Femur (tissue), 1 donor: ENCODE data around the gene TUT4.
A peak's percentile ranks its signal among the peaks of the same experiment; 100 is the strongest.
"Not testable (repeated sequence)": the region's sequence is repeated elsewhere in the genome, so short reads cannot be mapped to it uniquely, and the experiment has no call there.

Experiments
- DNase-seq: peaks from one replicate; pipeline ENCODE4 v3.0.0-alpha.2; 2017

TUT4 gene, protein sequence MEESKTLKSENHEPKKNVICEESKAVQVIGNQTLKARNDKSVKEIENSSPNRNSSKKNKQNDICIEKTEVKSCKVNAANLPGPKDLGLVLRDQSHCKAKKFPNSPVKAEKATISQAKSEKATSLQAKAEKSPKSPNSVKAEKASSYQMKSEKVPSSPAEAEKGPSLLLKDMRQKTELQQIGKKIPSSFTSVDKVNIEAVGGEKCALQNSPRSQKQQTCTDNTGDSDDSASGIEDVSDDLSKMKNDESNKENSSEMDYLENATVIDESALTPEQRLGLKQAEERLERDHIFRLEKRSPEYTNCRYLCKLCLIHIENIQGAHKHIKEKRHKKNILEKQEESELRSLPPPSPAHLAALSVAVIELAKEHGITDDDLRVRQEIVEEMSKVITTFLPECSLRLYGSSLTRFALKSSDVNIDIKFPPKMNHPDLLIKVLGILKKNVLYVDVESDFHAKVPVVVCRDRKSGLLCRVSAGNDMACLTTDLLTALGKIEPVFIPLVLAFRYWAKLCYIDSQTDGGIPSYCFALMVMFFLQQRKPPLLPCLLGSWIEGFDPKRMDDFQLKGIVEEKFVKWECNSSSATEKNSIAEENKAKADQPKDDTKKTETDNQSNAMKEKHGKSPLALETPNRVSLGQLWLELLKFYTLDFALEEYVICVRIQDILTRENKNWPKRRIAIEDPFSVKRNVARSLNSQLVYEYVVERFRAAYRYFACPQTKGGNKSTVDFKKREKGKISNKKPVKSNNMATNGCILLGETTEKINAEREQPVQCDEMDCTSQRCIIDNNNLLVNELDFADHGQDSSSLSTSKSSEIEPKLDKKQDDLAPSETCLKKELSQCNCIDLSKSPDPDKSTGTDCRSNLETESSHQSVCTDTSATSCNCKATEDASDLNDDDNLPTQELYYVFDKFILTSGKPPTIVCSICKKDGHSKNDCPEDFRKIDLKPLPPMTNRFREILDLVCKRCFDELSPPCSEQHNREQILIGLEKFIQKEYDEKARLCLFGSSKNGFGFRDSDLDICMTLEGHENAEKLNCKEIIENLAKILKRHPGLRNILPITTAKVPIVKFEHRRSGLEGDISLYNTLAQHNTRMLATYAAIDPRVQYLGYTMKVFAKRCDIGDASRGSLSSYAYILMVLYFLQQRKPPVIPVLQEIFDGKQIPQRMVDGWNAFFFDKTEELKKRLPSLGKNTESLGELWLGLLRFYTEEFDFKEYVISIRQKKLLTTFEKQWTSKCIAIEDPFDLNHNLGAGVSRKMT (N-terminal part only)

DNA sequence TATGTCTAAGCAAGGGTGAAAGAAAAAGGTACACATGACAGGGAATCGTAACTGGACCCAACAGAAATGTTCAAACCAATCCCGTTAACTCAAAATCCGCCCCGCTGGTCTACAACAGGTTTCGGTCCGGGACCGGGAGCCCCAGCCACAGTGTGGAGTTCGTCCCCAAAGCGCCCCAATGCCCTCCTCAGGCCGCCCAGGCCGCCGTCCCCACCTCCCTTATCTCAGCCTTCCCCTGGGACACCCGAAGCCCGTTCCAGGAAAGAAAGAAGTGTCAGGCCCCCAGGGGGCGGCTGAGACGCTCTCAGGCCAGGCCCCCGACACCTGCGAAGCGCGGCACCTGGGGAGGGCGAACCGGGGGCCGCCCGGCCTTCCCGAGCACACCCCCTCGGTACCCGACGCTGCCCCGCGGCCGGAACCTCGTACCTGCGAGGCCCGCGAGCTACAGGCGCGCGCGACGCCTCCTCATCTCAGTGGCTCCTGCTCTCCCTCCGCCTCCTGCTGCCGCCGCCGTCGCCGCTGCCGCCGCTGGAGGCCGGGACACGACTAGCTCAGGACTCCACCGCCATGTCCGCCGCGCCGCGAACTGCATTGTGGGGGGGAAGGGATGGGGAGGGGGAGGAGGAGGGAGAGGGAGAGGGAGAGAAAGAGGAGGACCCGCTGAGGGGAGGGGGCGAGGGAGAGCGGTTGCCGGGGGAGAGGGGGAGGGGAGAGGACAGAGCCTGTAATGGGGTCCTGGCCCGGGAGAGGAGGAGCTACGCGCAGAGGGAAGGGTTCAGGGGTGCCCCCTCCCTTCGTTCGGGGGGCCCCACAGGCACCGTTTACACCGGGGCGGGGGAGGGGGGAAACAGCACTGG is at the start of gene TUT4:
TUT4 (minus strand) TSS at position 588 of the 857 bp plus-strand sequence. CDS start 26,812 bp downstream, outside the sequence.
- peak; percentile 96 for DNase-seq

DNA sequence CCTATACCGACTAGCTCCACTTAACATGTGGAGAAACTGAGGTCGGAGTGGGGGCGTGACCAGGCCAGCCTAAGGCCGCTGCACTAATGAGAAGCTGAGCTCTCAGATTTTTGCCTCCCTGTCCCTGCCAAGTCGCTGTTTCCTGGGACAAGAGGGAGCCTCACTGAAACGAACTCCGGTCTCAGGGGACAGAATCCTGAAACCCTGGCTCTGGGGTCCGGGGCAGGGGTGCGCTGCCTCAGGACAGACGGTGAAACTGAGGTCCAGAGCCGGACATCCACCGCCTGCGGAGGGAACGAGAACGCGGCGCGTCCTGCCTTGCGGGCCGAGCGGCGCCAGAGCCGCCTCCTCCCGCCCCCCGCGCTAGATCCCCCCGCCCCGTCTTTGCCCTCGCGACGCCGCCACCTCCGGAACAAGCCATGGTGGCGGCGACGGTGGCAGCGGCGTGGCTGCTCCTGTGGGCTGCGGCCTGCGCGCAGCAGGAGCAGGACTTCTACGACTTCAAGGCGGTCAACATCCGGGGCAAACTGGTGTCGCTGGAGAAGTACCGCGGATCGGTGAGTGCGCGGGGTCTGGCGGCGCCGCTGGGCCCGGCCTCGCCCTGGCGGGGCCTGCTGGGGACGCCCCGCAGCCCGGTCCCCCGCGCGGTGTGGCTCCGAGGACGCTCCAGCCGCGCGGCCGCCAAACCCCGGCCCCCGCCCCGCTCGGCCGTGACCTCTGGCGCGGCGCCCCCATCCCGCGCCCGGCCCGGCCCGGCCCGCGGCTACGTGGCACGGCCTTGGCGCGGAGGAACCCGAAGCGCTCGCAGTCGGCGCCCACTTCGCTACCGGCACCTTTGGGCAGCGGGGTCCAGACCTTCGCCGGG is 49.3 kb upstream of the TUT4 start, which contains the start of gene GPX7:
GPX7 (plus strand) TSS at position 381 of the 865 bp plus-strand sequence; CDS start at position 420, 39 bp downstream.
- peak; percentile 64 for DNase-seq

DNA sequence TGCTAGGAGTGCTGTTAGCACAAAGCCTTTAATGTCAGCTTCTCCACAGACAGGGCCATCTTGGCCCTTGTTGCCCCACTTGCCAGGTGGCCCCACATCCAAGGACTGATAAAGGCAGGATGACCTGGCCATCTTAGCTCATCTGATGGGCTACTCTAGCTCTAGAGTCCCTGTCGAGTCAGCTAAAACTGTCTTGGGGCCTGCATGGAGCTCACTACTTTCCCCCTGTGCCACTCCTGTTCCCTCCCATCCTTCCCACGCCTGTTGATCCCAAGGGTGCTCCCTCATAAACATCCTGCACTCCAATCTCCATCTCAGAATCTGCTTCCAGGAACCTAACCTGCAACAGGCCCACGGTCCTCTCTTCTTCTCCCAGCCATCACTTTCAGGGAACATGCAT is 48.6 kb upstream of the TUT4 start:
- no peak for DNase-seq

DNA sequence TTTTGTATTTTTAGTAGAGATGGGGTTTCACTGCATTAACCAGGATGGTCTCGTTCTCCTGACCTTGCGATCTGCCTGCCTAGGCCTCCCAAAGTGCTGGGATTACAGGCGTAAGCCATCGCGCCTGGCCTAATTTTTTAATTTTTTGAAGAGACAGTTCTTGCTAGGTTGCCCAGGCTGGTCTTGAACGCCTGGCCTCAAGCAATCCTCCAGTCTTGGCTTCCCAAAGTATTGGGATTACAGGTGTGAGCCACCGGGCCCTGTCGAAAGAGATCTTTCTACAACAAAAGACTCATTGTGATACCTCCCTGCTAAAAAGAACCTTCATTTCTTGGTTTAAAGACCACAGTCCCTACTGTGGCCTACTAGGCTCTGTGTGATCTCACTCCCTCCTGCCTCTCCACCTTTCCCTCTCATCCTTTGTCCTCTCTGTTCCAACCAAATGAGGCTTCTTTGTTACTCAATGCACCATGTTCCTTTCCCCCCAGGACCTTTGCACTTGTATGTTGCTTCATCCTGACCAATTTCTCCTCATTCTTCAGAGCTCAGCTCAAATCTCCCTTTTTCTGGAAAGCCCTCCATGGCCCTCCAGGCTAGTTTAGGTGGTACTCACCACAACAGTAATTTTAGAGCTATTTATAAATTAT is 47.8 kb upstream of the TUT4 start:
- no peak for DNase-seq

DNA sequence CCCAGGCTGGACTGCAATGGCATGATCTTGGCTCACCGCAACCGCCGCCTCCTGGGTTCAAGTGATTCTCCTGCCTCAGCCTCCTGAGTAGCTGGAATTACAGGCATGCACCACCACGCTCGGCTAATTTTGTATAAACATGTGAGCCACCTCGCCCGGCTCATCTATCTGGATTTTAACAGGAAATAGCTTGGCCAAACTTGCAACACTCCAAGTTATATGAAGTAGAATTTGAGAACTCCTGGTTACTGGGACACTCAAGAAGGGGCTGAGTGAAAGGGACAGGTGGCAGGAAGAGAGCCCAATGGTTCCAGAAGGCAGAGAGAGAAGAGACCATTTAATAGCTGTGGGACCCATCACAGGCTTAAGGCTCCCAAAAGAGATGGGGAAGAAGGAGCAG is 46.3 kb upstream of the TUT4 start:
- peak; percentile 30 for DNase-seq

DNA sequence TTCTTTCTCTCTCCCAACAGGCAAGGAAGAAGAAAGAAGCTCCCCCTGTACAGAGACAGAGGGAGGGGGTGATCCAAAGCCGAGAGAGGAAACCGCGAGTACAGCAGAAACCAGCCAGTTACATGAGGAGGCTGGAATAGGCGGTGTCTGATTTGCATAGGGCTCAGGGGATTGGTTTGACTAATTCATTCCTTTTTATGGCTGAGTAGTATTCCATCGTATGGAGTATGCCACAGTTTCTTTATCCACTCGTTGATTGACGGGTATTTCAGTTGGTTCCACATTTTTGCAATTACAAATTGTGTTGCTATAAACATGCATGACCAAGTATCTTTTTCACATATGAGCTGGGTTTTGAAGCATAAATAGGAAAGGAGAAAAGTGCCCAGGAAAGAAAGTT is 45.8 kb upstream of the TUT4 start:
- DNase-seq: no peak

DNA sequence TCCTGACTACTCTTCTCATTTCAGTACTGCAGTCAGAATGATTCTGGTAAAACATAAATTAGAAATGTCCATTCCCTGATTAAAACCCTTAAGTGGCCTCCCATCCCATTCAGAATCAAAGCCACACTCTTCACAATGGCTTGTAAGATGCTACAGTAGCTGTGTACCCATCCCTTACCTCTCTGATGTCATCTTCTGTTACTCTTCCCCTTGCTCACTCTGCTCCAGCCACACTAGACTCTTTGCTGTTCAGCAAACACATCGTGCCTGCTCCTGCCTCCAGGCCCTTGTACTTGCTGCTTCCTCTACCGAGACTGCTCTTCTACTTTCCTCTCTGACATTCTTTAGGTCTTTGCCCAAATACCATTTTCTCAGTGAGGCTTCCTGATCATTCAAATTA is 45.0 kb upstream of the TUT4 start:
- DNase-seq: no peak

DNA sequence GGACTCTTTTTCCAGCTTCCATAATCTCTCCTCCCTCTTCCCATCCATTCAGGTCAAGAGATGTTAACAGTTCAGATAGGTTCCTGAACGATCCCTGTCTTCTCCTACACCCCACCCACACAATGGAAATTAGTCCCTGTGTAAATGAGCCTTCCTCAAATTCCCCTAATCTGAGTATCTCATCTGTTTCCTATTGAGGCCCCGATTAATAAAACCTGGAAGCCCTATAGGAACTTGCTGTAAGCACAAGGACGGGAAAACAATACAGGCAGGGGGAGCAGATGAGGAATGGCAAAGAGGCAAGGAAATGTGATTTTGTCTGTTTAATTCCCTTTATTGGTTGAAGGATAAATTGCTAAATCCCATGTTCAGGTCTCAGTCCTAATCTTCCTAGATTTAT is 42.2 kb upstream of the TUT4 start:
- DNase-seq: no peak

DNA sequence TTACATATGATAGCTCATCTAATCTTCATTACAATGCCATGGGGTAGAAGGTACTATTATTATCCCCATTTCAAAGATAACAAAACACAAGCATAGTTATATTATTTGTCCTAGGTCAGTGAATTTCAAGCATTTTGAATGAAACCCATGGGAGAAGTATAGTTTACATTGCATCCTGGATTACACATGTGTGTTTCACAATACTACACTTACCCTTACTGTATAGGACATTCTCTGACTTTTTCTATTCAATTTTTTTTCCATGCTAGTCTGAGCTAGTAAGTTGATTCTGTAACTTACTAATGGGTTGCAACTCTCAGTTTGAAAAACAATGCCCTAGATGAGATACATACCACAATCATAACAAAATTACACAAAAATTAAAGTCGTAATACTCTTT is 40.6 kb upstream of the TUT4 start:
- DNase-seq: no peak

DNA sequence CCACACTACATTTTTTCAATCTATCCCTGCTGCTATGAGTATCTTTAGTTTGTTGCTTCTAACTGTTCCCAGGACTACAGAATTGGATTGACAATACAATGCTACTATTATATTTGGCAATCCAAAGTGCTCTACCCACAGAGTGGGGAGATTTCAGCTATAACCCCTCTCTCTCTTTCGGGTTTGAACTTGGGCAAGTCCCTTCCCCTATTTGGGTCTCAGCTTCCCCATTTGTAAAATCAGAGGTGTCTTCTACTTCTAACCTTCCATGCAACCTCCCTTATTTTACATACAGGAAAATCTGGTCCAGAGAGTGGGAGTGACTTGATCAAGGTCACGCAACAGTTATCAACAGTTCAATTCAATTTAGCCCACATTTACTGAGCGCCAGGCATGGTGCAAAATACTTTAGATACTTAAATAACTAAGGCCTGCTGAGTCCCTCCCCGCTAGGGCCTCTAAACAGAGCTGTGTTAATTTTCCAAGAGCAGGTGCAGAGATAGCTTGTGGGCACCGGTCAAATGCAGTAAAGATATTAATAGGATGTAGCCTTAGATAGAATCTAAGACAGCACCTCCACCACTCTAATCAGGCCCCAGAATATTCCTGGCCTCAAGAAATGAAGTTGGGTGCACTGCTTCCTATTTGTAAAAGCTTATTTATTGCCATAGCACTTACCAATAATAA is 39.9 kb upstream of the TUT4 start:
- no peak for DNase-seq

DNA sequence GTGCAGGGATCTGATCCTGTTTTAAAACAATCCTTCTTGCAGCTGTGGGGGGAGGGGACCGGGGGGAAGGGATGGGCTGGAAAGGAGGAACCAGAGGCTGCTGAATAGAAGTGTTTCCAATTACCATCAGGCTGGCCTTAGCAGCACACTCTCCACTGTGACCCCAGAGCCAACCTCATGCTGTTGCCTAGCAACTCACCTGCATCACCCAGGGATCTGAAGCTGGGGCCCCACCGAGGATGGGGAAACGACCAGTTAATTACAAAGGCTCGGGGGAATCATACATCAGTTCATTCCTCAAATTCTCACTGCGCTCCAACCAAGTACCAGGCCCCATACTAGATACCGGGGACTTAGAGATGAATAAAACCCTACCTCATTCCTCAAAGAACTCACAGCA is 37.4 kb upstream of the TUT4 start:
- DNase-seq: no peak

DNA sequence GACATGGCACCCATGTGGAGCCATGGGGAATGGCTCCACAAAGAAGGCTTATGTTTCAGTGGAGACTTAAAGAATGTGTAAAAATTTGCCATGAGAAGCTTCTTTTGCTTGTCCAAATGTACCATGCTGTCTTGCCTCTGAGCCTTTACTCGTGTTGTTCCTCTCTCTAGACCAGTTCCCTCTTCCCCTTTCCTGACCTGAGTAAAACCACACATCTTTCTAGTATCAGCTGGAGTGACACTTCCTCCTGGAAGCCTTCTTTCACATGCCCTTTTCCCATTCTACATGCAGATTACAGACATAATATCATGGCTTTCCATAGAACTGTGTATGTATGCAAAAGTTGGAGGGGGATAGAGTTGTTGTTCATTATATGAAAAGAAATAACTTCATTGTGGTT is 35.6 kb upstream of the TUT4 start:
- no peak for DNase-seq

DNA sequence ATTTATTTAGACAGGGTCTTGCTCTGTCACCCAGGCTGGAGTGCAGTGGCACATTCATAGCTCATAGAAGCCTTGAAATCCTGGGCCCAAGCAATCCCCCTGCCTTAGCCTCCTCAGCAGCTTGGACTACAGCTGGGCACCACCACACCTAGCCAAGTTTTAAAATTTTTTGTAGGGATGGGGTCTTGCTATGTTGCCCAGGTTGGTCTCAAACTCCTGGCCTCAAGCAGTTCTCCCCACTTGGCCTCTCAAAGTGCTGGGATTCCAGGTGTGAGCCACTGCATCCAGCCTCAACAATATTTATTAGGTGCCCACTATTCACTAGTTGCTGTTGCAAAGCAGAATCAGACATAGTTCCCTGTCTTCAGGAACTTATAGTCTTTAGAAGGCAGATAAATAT is 35.1 kb upstream of the TUT4 start:
- no peak for DNase-seq

DNA sequence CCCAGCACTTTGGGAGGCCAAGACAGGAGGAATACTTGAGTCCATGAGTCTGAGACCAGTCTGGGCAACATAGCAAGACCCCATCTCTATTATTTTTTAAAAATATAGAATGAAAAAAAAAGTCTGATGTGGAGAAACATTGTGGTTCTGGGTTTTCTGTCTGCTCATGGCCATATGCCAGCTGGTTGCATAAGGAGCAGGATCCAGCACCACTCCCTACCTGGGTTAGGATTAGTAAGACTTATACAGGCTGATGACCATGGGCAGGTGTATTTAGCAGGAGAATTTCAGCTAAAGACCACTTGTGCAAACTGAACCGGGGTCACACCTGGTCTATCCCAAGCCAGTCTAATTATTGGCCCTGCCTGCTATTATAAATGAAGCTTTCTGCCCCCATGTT is 32.6 kb upstream of the TUT4 start:
- no peak for DNase-seq

DNA sequence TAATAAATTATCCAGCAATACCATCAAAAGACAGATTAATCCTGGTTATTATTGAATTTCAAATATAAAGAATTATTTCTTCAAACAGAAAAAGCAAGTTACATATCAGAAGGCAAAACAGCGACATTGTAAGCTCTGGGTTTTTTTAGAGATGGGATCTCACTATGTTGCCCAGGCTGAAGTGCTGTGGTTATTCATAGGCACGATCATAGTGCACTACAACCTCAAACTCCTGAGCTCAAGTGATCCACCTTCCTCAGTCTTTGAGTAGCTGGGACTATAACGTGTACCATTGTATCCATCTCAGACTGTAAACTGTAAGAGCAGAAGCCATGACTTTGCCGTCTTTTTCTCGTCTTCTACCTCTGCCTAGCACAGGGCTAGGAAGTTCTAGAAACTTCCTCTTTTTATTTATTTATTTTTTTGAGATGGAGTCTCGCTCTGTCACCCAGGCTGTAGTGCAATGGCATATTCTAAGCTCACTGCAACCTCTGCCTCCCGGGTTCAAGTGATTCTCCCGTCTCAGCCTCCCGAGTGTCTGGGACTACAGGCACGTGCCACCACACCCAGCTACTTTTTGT is 29.3 kb upstream of the TUT4 start:
- no peak for DNase-seq

DNA sequence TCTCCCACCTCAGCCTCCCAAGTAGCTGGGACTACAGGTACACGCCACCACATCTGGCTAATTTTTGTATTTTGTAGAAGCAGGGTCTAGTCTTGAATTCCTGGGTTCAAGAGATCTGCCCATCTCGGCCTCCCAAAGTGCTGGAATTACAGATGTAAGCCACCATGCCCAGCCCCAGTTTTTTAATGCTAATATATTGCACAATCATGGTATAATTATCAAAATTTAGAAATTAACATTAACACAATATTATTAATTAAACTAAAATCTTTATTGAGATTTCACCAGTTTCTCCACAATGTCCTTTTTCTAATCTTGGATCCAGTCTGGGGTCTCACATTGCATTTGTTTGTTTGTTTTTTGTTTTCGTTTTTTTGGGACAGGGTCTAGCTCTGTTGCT is 27.4 kb upstream of the TUT4 start:
- DNase-seq: no peak

DNA sequence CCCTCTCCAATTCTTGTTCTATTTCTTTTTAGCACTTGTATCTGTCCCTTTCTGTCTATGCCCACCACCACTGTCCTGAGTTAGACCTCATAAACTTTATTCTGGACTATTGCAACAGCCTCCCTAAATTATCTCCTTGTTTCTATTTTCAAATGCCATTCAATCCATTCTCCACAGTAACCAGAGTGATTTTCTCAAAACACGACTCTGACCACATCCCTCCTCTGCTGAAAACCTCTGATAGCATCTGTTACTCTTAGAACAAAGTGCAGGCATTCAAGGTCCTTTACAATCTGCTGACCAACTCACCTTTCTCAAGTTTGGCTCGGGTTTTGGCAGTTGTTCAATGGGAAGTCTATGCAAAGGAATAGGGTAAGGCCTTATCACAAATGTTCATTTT is 26.5 kb upstream of the TUT4 start:
- no peak for DNase-seq

DNA sequence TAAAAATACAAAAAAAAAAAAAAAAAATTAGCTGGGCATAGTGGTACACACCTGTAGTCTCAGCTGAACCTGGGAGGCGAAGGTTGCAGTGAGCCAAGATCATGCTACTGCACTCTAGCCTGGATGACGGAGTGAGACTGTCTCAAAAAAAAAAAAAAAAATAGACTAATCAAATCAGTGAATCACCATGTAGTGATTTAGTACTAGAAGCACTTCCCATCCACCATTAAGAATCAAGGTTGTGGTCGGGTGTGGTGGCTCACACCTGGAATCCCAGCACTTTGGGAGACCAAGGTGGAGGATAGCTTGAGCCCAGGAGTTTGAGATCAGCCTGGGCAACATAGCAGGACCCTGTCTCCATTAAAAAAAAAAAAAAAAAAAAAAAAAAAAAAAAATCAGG is 25.2 kb upstream of the TUT4 start:
- DNase-seq: not testable (repeated sequence)

DNA sequence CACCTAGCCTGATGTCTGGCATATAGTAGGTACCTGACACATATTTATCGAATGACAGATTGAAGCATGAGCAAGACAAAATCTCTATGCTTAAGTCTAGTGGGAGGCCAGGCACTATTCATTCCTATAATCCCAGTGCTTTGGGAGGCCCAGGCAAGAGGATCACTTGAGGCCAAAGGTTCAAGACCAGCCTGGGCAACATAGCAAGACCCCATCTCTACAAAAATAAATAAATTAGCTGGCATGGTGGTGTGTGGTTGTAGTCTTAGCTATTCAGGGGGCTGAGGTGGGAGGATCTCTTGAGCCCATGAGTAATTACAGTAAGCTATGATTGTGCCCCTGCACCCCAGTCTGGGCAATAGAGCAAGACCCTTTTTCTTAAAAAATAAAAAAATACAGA is 23.2 kb upstream of the TUT4 start:
- no peak for DNase-seq

DNA sequence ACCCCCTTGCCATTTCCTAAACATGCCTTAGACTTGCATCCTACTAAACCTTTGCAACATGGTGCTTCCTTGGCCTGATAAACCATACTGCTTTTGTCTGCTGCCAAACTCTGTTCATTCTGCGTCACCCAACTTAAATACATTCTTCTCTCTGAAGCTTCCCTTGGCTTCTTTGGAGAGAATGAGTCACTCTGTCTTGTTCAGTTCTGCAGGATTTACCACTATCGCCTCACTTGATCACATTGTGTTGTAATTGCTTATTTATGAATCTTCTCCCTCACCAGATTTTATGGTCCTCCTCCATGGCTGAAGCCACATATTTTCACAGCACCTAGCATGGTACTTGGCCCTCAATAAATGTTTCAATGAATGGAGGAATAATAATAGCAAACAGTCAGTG is 21.7 kb upstream of the TUT4 start:
- DNase-seq: no peak
